ENCODE results near the gene GRK4.

DNA sequence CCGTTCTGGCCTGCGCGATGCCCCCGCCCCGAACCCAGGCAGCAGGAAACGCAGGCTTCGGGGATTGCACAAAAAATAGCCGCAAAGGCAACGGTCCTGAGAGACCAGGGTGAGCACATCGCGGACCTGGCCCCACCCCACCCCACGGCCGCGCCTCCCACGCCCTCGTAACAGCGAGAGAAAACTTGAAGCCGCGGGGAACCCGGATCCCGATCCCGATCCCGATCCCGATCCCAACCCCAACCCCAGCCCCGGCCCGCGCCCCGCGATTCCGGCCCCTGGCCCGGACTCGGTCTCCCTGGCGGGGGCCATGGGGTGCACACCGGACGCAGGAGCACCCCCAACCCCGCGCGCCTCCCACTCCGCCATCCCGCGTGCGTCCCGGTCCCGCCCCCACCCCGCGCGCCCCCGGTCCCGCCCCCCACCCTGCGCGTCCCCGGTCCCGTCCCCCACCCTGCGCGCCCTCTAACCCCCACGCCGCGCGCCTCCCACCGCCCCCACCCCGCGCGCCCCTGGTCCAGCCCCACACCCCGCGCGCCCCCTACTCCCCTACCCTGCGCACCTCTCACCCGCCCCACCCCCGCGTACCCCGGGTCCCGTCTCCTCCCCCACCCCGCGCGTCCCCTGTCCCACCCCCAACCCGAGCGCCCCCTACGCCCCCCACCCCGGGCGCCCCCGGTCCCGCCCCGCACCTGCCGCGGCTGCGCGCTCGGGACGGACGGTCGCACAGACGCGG is 29.1 kb upstream of the GRK4 start:
- peak; percentile 37 for TF ChIP-seq POLR2A (IDR thresholded peaks at IDR 0.05; ENCODE audit: extremely low read depth, insufficient read length)
- TF ChIP-seq, protein P1, sequence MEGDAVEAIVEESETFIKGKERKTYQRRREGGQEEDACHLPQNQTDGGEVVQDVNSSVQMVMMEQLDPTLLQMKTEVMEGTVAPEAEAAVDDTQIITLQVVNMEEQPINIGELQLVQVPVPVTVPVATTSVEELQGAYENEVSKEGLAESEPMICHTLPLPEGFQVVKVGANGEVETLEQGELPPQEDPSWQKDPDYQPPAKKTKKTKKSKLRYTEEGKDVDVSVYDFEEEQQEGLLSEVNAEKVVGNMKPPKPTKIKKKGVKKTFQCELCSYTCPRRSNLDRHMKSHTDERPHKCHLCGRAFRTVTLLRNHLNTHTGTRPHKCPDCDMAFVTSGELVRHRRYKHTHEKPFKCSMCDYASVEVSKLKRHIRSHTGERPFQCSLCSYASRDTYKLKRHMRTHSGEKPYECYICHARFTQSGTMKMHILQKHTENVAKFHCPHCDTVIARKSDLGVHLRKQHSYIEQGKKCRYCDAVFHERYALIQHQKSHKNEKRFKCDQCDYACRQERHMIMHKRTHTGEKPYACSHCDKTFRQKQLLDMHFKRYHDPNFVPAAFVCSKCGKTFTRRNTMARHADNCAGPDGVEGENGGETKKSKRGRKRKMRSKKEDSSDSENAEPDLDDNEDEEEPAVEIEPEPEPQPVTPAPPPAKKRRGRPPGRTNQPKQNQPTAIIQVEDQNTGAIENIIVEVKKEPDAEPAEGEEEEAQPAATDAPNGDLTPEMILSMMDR (IDR thresholded peaks at IDR 0.05; ENCODE audit: low read depth, low read length): no peak
- TF ChIP-seq, protein P2, sequence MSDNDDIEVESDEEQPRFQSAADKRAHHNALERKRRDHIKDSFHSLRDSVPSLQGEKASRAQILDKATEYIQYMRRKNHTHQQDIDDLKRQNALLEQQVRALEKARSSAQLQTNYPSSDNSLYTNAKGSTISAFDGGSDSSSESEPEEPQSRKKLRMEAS (IDR thresholded peaks at IDR 0.05; ENCODE audit: low read depth, low read length): no peak; the same call in 1 of the 2 replicates
- TF ChIP-seq MYC (IDR thresholded peaks at IDR 0.05; ENCODE audit: low read depth, low read length): no peak; the same call in 1 of the 2 replicates

Measured in NB4 (cell line).